ENCODE measurements around the gene GIPC2.
A peak's percentile ranks its signal among the peaks of the same experiment; 100 is the strongest.
"Not testable (repeated sequence)": the region's sequence is repeated elsewhere in the genome, so short reads cannot be mapped to it uniquely, and the experiment has no call there.

The GIPC2 gene, protein sequence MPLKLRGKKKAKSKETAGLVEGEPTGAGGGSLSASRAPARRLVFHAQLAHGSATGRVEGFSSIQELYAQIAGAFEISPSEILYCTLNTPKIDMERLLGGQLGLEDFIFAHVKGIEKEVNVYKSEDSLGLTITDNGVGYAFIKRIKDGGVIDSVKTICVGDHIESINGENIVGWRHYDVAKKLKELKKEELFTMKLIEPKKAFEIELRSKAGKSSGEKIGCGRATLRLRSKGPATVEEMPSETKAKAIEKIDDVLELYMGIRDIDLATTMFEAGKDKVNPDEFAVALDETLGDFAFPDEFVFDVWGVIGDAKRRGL

DNA sequence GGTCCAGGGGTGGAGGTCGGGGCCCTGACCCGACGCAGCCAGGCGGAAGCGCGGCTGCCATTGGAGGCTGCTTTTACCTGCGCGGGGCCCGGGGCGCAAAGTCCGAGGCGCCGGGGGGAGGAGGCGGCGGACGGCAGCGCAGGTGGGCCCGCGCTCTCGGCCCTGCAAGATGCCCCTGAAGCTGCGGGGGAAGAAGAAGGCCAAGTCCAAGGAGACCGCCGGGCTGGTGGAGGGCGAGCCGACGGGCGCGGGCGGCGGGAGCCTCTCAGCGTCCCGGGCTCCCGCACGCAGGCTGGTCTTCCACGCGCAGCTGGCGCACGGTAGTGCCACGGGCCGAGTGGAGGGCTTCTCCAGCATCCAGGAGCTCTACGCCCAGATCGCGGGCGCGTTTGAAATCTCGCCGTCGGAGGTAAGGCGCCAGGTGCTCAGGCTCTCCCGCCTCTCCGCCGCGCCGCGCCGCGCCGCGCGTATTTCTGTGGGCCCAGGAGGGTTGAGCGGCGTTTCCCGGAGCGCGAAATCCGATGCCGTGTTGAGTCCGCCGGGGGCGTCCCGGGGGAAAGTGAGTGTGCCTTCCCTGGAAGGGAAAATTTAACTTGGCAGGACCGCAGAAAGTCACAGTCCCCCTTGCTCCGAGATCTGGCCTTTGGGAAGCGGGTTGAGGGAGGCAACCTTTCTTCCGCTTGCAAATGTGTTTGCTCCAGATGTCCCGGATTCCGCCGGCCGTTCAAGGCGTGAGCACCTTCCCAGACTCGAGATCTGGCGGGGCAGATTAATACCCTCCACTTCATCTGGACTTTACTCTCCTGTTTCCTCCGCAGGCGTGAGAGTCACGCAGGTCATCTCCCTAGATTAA is at the start of gene GIPC2:
GIPC2 (plus strand) TSS at position 41 of the 853 bp plus-strand sequence; CDS start at position 170, 129 bp downstream.
- no peak for DNase-seq

DNA sequence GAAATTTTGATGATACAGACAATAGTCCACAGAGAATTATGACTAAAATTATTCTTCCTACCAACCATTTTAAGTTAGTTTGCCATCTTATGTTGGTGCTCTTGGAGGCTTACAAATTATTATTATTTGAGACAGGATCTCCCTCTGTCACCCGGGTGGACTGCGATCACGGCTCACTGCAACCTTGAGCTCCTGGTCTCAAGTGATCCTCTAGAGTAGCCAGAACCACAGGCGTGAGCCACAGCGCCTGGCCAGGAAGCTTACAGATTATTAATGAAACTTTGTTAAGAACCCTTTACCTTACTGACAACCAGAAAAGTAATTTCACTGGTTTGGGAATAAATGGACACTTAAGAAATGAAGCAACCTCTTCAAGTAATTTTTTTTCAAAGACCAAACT is 49.0 kb upstream of the GIPC2 start:
- DNase-seq: no peak

DNA sequence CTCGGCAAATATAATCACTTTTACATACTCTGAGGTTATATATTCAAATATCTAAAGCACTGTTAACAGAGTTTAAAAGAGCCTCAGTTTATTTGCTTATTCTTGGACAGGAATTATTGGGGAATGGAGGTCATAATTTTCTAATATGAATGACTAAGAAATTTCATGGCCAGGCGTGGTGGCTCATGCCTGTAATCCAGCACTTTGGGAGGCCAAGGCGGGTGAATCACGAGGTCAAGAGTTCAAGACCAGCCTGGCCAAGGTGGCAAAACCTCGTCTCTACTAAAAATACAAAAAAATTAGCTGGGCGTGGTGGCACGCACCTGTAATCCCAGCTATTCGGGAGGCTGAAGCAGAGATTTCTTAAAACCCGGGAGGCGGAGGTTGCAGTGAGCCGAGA is 45.2 kb upstream of the GIPC2 start:
- not testable (repeated sequence) for DNase-seq

DNA sequence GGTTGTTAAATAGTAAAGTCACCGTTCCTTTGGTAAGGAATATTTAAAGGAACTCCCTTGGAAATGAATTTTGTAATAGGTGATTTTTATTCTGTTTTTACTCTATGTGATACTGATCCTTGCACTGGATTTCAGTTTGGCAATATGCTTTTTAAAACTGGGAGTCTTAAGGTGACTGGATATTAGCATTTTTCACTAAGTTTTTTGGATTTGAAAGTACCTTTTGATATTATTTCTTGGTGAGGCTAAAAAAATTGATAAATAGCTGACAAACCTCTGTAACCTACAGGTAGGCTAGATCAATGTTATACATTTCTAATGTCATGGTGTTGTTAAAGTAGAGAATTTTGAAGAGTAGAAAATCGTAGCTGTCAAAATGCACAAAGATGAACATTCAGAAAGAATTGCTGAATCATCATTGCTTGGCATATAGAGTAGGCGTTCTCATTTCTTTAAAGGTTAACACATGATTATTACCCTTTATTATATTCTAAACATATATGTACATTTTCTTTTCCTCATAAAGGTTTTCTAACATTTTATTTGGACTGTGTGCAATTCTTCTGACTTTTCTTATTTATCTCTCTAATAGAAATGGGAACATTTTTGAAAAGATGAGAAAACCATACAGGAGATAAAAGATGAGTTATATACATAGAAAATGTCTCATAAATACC is 42.6 kb upstream of the GIPC2 start:
- DNase-seq: no peak

DNA sequence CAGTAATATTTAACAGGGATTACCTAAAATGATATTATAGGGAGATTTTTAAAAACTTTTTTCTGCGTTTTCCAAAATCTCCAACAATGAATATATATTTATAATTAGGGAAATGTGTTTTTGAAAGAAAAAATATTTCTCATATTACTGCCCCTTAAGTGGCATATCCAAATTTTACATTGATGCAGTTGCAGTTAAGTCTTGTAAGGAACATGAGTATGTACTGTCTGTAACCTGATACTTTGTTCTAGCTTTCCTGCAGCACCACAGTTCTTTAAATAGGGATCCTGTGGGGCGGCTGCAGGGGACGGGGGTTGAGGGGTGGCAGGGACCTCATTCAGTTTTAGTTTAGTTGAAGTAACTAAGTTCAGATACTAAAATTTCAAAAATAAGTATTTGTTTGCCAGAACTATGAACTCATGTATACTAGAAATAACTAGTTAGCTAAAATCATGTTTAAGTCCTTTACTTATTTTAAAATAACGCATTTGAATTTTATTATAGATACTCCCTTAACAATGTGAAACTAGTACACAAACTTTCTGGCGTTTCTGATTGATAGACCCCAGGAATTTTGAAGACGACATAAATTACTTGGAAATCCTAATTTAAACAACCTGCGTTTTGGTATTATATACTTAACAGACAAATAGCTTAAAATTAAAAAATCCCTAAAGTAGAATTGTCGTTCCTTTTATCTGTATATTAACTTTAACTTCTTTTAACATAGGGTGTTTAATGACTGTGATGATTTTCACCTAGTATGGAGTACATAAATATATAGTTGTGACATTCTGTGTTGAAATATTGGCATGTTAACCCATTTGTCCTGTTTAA is 41.7 kb upstream of the GIPC2 start:
- DNase-seq: peak; percentile 40

DNA sequence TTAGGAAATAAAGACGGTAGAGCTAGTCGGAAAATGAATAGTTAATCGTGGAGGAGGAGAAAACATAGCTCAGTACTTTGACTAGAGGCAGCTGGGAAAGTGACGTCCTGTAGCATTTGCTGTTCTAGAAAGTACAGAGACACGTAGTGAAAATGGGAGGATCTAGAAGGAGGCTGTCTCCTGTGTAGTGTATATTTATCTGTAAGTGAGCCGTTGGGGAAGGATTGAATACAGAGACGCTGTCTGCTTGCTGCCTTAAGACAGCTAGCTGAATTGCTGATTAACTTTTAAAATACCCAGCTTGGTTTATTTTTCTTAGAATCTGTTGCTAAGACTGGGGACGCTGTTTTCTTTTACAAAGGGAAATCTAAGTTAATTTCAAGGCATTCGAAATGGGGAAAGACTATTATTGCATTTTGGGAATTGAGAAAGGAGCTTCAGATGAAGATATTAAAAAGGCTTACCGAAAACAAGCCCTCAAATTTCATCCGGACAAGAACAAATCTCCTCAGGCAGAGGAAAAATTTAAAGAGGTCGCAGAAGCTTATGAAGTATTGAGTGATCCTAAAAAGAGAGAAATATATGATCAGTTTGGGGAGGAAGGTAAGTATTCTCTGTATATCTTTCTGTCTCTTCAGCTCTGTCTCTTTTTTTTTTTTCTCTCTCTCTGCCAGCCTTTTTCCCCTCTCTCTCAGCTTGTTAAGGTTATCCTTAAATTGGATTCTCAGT is 40.9 kb upstream of the GIPC2 start, which contains the start of gene DNAJB4:
DNAJB4 (plus strand) TSS at position 221 of the 729 bp plus-strand sequence; CDS start at position 393, 172 bp downstream.
- peak; percentile 83 for DNase-seq

DNA sequence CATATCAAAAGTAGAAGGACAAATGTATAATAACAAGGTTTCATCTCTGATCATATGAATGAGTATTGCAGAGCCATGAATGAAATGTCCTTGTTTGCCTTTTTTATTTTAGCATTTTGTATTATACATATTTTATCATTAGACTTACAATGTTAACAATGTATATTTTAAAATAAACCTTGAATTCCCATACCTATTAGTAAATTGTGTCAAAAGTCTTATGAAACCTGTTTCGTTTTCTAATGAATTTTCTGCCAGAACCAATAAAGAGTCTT is 40.4 kb upstream of the GIPC2 start:
- DNase-seq: no peak

DNA sequence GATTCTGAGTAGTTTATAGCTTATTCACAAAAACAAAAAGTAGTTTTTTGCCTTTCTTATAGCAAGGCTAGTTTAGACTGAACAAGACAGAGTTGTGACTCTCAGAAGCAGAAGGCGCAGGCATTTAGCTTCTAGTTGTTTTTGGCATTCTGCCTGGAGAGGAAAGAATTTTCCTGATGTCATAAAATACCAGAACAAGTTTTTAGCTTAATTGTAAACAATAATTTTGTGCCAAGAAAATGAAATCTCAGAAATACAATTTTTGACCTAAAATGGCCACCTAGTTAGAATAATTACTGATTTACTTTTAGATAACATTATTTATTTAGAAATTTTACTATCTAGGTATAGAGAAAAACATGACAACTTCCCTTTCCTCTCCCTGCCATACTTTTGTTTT is 40.0 kb upstream of the GIPC2 start:
- DNase-seq: no peak

DNA sequence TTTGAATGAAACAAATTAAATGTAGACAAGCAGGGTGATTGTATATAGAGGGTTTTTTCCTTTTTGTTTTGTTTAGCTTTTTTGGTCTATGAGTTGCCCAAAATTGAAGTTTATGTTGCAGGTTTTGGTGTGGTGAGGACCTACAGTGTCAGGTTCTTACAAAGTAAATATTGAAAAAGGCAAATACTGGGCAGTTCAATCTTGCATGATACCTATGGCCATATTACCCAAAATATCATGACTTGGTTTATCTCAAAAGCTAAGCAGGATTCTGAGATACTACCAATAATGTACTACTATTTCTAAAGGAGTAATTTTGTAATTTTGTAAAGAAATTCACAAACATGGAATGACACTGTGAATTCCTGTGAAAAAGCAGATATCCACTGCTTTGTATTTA is 39.2 kb upstream of the GIPC2 start:
- DNase-seq: no peak

DNA sequence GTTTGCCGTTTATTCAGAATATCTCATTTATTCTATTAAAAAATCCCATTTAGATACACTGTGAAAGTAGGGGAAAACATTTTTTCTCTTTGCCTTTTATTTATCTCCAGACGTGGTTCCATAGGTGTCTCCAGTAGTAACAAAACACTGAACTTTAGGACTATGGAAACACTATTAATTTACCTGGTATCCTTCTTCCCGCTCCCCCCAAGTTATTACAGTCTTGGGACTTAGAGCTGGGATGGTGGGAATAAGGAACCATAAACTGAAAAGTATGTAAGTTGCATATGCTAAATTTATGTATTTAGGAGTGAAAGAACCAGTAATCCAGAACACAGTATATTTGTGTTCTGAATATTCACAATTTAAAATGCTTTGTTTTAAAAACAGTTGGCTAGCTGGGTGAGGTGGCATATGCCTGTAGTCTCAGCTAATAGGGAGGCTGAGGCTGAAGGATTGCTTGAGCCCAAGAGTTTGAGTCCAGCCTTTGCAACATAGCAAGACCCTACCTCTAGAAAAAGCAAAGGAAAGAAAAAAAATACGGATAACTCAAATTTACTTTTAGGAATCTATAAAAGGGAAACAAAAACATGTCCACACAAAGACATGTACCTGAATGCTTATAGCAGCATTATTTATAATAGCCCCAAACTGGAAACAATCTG is 38.0 kb upstream of the GIPC2 start:
- no peak for DNase-seq

DNA sequence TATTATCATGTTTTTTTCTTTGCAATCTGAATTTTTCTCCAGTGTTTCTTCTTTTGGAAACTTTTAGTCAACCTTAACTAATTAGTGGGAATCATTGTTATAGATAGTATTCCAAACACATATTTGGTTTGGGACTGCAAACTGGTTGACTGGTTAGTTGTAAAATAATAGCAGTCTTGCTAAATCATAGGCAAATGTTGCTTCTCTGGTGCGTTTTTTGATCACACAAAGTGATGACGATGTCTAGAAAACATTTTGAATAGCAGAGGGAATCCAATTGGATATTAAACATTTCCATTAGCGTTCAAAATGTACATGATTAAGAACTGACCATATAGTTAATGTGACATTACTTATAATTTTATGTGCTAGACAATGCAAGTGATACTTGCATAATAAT is 36.5 kb upstream of the GIPC2 start:
- DNase-seq: no peak

DNA sequence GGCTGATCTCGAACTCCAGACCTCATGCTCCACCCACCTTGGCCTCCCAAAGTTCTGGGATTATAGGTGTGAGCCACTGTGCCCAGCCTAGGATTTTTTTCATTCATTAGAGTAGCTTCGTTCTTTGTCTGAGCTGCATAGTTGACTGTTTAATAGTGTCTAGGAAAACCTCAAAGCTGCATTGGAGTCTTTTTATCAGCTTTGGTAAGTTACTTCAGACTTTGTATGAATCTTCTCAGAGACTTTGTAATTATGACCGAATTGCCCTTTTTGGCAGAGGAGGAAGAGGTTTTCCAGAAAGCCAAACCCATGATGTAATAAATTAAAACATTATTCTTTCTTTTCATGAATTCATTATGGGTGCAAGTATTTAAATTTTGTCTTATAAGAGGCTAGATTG is 35.9 kb upstream of the GIPC2 start:
- DNase-seq: no peak

DNA sequence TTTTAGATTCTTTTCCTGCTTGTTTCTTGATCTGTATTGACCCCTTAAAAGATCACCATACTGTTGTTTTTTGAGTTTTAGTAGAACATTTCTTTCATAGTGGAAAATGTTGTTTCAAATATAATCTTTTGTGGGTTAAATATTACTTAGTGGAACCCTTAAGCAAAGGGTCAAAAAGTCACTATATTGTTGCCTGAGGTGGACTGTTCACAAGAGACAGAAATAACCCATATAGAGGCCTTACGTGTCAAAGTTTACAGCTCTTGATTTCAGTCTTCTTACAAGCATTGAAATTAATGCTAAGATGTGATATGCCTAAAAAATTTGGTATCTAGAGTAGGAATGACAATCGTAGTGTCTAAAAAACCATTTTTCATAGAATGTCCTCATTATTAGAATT is 34.7 kb upstream of the GIPC2 start:
- no peak for DNase-seq

DNA sequence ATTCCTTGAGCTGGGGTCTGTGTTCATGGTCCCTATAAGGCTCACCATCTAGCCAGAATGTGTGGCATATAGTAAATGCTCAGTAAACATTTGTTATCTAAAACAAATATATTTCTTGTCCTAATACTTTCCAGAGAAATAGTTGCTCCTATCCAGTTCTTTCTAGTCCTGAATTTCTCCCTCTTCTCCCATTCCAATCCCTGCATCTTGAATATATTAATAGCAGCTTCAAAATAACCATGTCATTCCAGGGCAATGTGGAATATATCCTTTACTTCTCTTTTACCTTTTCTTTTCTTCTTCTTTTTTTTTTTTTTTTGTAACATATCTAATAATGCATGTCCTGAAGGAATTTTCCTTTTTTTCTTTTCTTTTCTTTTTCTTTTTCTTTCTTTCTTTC is 30.6 kb upstream of the GIPC2 start:
- no peak for DNase-seq

DNA sequence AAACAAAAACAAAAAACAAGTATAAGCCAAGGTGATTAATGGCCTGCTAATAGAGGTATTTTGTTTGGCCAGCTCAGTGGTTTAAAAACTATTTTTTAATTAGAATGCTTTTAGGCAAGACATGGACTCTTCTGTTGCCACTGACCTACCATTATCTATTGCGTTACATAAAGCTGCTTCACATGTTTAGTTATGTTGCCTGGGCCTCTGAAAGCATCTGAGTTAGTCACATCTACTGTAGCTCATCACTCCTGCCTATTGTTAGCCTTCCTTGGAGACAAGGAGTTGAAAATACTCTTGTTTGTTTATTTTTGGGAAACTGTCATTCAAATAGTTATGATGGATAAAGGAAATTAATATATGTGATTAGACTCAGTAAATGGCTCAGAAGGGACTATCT is 26.7 kb upstream of the GIPC2 start:
- no peak for DNase-seq

DNA sequence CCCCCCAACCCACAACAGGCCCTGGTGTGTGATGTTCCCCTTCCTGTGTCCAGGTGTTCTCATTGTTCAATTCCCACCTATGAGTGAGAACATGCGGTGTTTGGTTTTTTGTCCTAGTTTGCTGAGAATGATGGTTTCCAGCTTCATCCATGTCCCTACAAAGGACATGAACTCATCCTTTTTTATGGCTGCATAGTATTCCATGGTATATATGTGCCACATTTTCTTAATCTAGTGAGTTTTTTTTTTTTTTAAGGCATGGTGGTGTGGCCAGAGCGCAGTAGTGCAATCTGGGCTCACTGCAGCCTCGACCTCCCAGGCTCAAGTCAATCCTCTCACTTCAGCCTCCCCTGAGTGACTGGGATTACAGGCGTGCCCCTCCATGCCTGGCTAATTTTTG is 24.6 kb upstream of the GIPC2 start:
- DNase-seq: not testable (repeated sequence)

DNA sequence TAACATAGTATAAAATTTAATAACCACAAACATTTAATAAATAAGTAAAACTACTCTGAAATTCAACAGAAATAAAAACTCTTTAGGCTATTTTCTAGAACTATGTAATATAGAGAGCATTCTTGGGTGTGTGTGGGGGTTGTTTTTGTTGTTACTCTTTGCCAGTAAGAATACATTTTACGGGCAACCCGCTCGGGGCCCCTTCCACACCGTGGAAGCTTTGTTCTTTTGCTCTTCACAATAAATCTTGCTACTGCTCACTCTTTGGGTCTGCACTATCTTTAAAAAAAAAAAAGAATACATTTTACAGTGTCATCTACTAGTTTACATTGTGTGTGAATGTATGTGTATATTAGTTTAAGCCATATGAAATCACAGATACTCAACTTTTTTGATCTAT is 16.0 kb upstream of the GIPC2 start:
- DNase-seq: no peak

DNA sequence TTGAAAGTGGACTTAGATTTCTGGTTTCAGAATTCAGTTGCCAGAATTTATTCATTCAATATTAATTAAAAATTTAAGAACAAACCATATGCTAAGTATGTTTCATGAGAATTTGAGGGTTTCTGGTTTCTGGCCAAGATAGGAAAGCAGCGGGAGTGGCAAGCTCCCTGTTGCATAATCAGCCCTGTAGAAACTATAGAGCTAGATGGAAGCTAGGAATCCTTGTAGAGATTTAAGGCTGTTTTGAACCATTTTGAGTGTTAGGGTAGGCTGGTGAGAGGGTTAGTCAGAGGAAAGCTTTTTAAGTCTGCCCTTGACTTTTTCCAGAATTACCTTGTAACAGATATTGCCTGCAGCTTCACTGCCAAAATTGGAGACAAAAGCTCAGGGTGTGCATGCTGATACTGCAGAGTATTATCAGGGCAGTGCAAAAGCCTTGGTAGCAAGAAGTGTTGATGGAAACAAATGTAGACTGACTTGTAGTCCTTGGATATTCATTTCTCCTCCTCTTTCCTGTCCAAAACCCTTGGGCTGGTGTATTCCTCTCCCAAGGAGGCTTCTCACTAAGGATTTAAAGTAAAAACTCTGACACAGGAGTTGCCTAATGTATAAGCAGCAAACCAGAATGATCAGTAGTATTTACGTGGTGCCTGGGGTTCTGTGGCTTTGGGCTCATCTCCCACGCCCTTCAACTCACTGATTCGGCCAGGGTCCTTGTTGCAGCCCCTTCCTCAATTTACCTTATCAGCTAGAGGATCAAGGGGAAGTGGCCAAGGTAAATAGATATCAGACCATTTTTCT is 12.6 kb upstream of the GIPC2 start:
- no peak for DNase-seq

DNA sequence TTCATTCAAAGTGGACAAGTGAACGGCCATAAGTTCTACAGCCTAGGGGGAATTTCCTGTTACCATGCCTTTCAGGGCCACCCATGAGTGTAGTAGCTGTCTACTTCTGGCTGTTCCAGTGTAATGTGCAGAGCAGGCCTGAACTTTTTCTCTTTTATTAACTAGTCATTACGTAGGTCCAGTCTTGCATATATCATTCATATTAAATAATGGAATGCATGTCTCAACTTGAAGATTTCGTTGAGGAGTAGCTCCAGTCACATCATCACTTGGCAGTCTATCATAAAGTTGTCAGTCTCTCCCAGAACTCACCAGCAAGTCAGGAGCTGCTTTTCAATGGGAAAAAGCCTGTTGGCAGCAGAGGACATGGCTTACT is 12.0 kb upstream of the GIPC2 start:
- DNase-seq: no peak

DNA sequence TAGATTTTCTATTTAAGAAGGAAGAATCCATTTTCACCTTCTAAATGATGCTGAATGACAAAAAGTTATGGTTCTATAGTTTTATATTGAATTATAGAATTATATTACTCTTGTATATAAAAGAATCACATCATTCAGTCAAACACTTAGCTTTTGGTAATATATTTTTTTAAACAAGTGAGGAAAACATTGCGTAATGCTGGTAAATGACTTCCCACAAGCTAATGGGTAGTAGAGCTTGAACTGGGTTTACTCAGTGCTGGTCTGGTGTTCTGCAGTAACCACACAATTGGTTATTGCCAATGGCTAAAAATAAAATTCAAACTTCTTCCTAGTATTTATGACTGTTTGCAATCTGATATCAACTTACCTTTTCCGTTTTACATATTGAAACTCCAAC is 10.6 kb upstream of the GIPC2 start:
- DNase-seq: no peak

DNA sequence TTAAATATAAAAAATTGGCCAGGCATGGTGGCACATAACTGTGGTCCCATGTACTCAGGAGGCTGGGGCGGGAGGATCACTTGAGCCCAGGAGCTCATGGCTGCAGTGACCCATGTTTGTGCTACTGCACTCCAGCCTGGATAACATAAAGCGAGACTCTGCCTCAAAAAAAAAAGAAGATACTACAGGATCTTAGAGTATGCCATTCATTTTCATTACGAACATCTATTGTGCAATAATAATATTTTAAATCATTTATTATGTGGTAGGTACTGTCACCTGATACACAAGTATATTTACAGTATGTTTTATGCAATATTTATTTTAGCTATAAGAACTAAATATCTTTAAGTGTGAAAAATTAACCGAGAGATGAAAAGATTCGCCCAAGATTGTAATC is 9.3 kb upstream of the GIPC2 start:
- no peak for DNase-seq

Measured in CD4-positive, alpha-beta T cell treated with Interferon gamma for 1 hour (primary cell).